H9 (cell line): ENCODE data around the gene KCNMA1. TPM values are rescaled to one million over a fixed set of nuclear protein-coding genes. Genes with fewer than 3 reads are reported as not detected.

Experiments used
- DNase-seq: peaks from one replicate; pipeline ENCODE4 v3.0.0-alpha.2; 2017
- H2AFZ ChIP-seq: one replicate; pipeline ENCODE4 v1.6.1; 2013; ENCODE audit warnings: mild to moderate bottlenecking, low read length, control low read depth, moderate library complexity
- H2AK5ac ChIP-seq: 2 replicates; pipeline ENCODE4 v1.6.1; 2013; ENCODE audit warnings: low read length, control low read depth, mixed read lengths; ENCODE audit not compliant: insufficient read length
- H2BK120ac ChIP-seq: one replicate; pipeline ENCODE4 v1.6.1; 2013; ENCODE audit warnings: low read depth, mild to moderate bottlenecking, low read length, control low read depth, inconsistent platforms; ENCODE audit not compliant: poor library complexity, severe bottlenecking
- H2BK12ac ChIP-seq: 2 replicates; pipeline ENCODE4 v1.6.1; 2013; ENCODE audit warnings: low read length, control low read depth, mixed read lengths, low read depth; ENCODE audit not compliant: insufficient read length
- H2BK15ac ChIP-seq: 2 replicates; pipeline ENCODE4 v1.6.1; 2013; ENCODE audit warnings: low read depth, low read length, control low read depth
- H2BK20ac ChIP-seq: one replicate; pipeline ENCODE4 v1.6.1; 2013; ENCODE audit warnings: low read depth, mild to moderate bottlenecking, low read length, control low read depth, inconsistent platforms; ENCODE audit not compliant: poor library complexity, severe bottlenecking
- H2BK5ac ChIP-seq: 2 replicates; pipeline ENCODE4 v1.6.1; 2013; ENCODE audit warnings: low read length, control low read depth, mixed read lengths; ENCODE audit not compliant: insufficient read length
- H3K14ac ChIP-seq: 2 replicates; pipeline ENCODE4 v1.6.1; 2013; ENCODE audit warnings: low read length, control low read depth; ENCODE audit not compliant: insufficient read depth
- H3K18ac ChIP-seq: 2 replicates; pipeline ENCODE4 v1.6.1; 2013; ENCODE audit warnings: low read depth, mild to moderate bottlenecking, mixed read lengths, low read length, control low read depth; ENCODE audit not compliant: insufficient read length
- H3K23ac ChIP-seq: 2 replicates; pipeline ENCODE4 v1.6.1; 2013; ENCODE audit warnings: low read length, control low read depth, mixed read lengths, low read depth; ENCODE audit not compliant: insufficient read length
- H3K23me2 ChIP-seq: 2 replicates; pipeline ENCODE4 v1.6.1; 2013; ENCODE audit warnings: low read depth, mild to moderate bottlenecking, mixed read lengths, low read length, control low read depth; ENCODE audit not compliant: insufficient read length, poor library complexity, severe bottlenecking
- H3K27ac ChIP-seq: 2 replicates; pipeline ENCODE4 v1.5.1; 2013; ENCODE audit warnings: low read length, control low read depth, mixed read lengths, low read depth; ENCODE audit not compliant: insufficient read length
- H3K27me3 ChIP-seq: 2 replicates; pipeline ENCODE4 v1.6.1; 2013; ENCODE audit warnings: low read length, control low read depth, inconsistent platforms; ENCODE audit not compliant: insufficient read depth
- H3K4ac ChIP-seq: 2 replicates; pipeline ENCODE4 v1.6.1; 2013; ENCODE audit warnings: low read depth, mild to moderate bottlenecking, control low read depth, inconsistent platforms, low read length, moderate library complexity
- H3K4me1 ChIP-seq: 2 replicates; pipeline ENCODE4 v1.6.1; 2013; ENCODE audit warnings: low read length, control low read depth, inconsistent platforms; ENCODE audit not compliant: insufficient read depth
- H3K4me2 ChIP-seq: 2 replicates; pipeline ENCODE4 v1.6.1; 2013; ENCODE audit warnings: low read length, control low read depth, mixed read lengths; ENCODE audit not compliant: insufficient read length, insufficient read depth
- H3K56ac ChIP-seq: 2 replicates; pipeline ENCODE4 v1.6.1; 2013; ENCODE audit warnings: low read depth, mild to moderate bottlenecking, mixed read lengths, low read length, control low read depth; ENCODE audit not compliant: insufficient read length
- H3K79me1 ChIP-seq: 2 replicates; pipeline ENCODE4 v1.6.1; 2013; ENCODE audit warnings: low read depth, mild to moderate bottlenecking, moderate library complexity, low read length, control low read depth, inconsistent platforms; ENCODE audit not compliant: insufficient read depth, poor library complexity, severe bottlenecking
- H3K79me2 ChIP-seq: 2 replicates; pipeline ENCODE4 v1.6.1; 2013; ENCODE audit warnings: low read length, control low read depth, inconsistent platforms; ENCODE audit not compliant: insufficient read depth
- H3K9ac ChIP-seq: 2 replicates; pipeline ENCODE4 v1.6.1; 2013; ENCODE audit warnings: low read length, control low read depth, mixed read lengths; ENCODE audit not compliant: insufficient read length; ENCODE audit errors: extremely low read depth
- H3K9me3 ChIP-seq: one replicate; pipeline ENCODE4 v1.6.1; 2013; ENCODE audit warnings: low read depth, low read length, inconsistent platforms; ENCODE audit not compliant: control insufficient read depth
- H3T11ph ChIP-seq: one replicate; pipeline ENCODE4 v1.6.1; 2013; ENCODE audit warnings: mild to moderate bottlenecking, low read length, control low read depth, inconsistent platforms
- H4K20me1 ChIP-seq: one replicate; pipeline ENCODE4 v1.6.1; 2013; ENCODE audit not compliant: control insufficient read depth, insufficient read length, insufficient read depth
- H4K5ac ChIP-seq: 2 replicates; pipeline ENCODE4 v1.6.1; 2013; ENCODE audit warnings: low read depth, mild to moderate bottlenecking, mixed read lengths, low read length, control low read depth; ENCODE audit not compliant: insufficient read length
- H4K8ac ChIP-seq: replicated peaks from 2 replicates; pipeline ENCODE4 v1.6.1; 2013; ENCODE audit warnings: low read length, control low read depth, mixed read lengths, low read depth; ENCODE audit not compliant: insufficient read length
- H4K91ac ChIP-seq: 2 replicates; pipeline ENCODE4 v1.6.1; 2013; ENCODE audit warnings: low read depth, mild to moderate bottlenecking, moderate library complexity, mixed read lengths, low read length, control low read depth; ENCODE audit not compliant: insufficient read length
- H3K27ac Mint-ChIP-seq, 3 experiments: 2 replicates in 2 of 3; 3 replicates in 1 of 3; pipeline ENCODE4 v1.8.0; 2020 to 2021; ENCODE audit warnings: mixed read lengths in 3 of 3, mild to moderate bottlenecking in 1 of 3, moderate library complexity in 1 of 3
- H3K27me3 Mint-ChIP-seq: 2 replicates; pipeline ENCODE4 v1.8.0; 2021; ENCODE audit warnings: low read depth, mild to moderate bottlenecking, moderate library complexity, mixed read lengths
- H3K36me3 Mint-ChIP-seq, 3 experiments: 2 replicates in 2 of 3; 3 replicates in 1 of 3; pipeline ENCODE4 v1.8.0; 2020 to 2021; ENCODE audit warnings: low read depth in 3 of 3, mixed read lengths in 3 of 3; ENCODE audit not compliant: insufficient read depth in 1 of 3
- H3K4me1 Mint-ChIP-seq, 2 experiments: 2 replicates each; pipeline ENCODE4 v1.8.0; 2020; ENCODE audit warnings: mixed read lengths in 2 of 2
- H3K4me3 Mint-ChIP-seq, 2 experiments: 2 replicates in 1 of 2; 3 replicates in 1 of 2; pipeline ENCODE4 v1.8.0; 2020 to 2021; ENCODE audit warnings: mild to moderate bottlenecking in 2 of 2, mixed read lengths in 2 of 2, moderate library complexity in 1 of 2
- H3K9me3 Mint-ChIP-seq, 2 experiments: 2 replicates in 1 of 2; 3 replicates in 1 of 2; pipeline ENCODE4 v1.8.0; 2020; ENCODE audit warnings: mild to moderate bottlenecking in 2 of 2, mixed read lengths in 2 of 2, moderate library complexity in 1 of 2
- WGBS: extraction: QIAGEN DNeasy Blood & Tissue Kit; methylation state at CpG from one replicate; pipeline ENCODE4 v1.1.7; 2013; ENCODE audit warnings: missing lambda C conversion rate, low lambda C conversion rate, mixed read lengths; ENCODE audit not compliant: insufficient read length; ENCODE audit errors: extremely low coverage; 5-methylcytosine and 5-hydroxymethylcytosine counted together
- total RNA-seq: library from RNA; stranded (reverse); gene quantifications from 2 replicates; pipeline ENCODE4 v1.2.1, GENCODE V29; 2021
- TF ChIP-seq, protein P1 (sequence below): fragments of 200-600 bp; sonication (generic); conservative IDR thresholded peaks from 3 replicates; pipeline ENCODE4 v1.8.0; 2021; ENCODE audit warnings: antibody characterized with exemption, mild to moderate bottlenecking

KCNMA1 gene
- total RNA-seq, 1 experiment from 2014 or later, result 2.0 TPM

DNA sequence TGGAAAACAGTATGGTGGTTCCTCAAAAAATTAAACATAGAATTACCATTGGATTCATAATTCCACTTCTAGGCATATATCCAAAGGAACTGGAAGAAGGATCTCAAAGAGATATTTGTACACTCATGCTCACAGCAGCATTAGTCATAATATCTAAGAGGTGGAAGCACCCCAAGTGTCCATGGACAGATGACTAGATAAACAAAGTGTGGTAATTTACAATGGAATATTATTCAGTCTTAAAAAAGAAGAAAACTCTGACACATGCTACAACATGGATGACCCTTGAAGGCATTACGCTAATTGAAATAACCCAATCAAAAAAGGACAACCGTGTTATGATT, 594.2 kb downstream of the KCNMA1 start:
- Histone ChIP-seq H3K79me1 (no peaks in the 10 kb centered on the region), H3K18ac (no peak overlapping the region), H3K23me2 (no peaks in the 10 kb centered on the region), H4K20me1 (no peaks in the 10 kb centered on the region), H2BK20ac (no peak overlapping the region), H3K4me1 (no peaks in the 10 kb centered on the region), H3K79me2 (no peaks in the 10 kb centered on the region), H2AFZ (no peak overlapping the region), H4K91ac (no peak overlapping the region), H2BK15ac (no peak overlapping the region), H3K9ac (no peak overlapping the region), H2BK120ac (no peak overlapping the region), H3K4ac (no peak overlapping the region), H4K8ac (no peak overlapping the region), H3K9me3 (no peaks in the 10 kb centered on the region), H3K23ac (no peak overlapping the region), H3K56ac (no peak overlapping the region), H3K27ac (no peak overlapping the region), H3K27me3 (no peaks in the 10 kb centered on the region), H2BK12ac (no peak overlapping the region), H3K4me2 (no peak overlapping the region), H3T11ph (no peak overlapping the region), H2AK5ac (no peak overlapping the region), H3K14ac (no peak overlapping the region), H4K5ac (no peak overlapping the region), H2BK5ac (no peak overlapping the region)
- H3K9me3 Mint-ChIP-seq, result no peaks in the 10 kb centered on the region
- TF ChIP-seq, protein P1, sequence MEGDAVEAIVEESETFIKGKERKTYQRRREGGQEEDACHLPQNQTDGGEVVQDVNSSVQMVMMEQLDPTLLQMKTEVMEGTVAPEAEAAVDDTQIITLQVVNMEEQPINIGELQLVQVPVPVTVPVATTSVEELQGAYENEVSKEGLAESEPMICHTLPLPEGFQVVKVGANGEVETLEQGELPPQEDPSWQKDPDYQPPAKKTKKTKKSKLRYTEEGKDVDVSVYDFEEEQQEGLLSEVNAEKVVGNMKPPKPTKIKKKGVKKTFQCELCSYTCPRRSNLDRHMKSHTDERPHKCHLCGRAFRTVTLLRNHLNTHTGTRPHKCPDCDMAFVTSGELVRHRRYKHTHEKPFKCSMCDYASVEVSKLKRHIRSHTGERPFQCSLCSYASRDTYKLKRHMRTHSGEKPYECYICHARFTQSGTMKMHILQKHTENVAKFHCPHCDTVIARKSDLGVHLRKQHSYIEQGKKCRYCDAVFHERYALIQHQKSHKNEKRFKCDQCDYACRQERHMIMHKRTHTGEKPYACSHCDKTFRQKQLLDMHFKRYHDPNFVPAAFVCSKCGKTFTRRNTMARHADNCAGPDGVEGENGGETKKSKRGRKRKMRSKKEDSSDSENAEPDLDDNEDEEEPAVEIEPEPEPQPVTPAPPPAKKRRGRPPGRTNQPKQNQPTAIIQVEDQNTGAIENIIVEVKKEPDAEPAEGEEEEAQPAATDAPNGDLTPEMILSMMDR, result no peak
- peaks cover 4 to 5% of the 10 kb centered on the region in 2 experiments for H3K4me1 Mint-ChIP-seq
- DNase-seq, result no peak
- H3K4me3 Mint-ChIP-seq, result no peak overlapping the region
- H3K36me3 Mint-ChIP-seq, result no peaks in the 10 kb centered on the region
- H3K27ac Mint-ChIP-seq, result no peak overlapping the region
- H3K27me3 Mint-ChIP-seq, result peaks cover 3% of the 10 kb centered on the region
- no CpG with 5 or more reads among the region's 2 CpGs for WGBS
